HepG2 (cell line): ENCODE measurements around the gene NELL1. TPM values are rescaled to one million over a fixed set of nuclear protein-coding genes. Genes with fewer than 3 reads are reported as not detected.

Experiments
- ATAC-seq: fragments of 200-7000 bp; cut with Tn5 transposase; 3 replicates; pipeline ENCODE4 v1.9.1; 2020; ENCODE audit warnings: mild to moderate bottlenecking, moderate library complexity
- BruUV-seq: library from RNA; stranded (reverse); fragments of 400-500 nt; replicated peaks from 2 replicates; lab custom pipeline; 2021; lab: Mats Ljungman, UMichigan
- CTCF ChIA-PET: fragments of 300-600 bp; formaldehyde crosslinking; extraction: SDS; loops from one replicate; lab custom pipeline; 2021; ENCODE audit warnings: low total read pairs, inconsistent platforms, low intra/inter-chr PET ratio; lab: Yijun Ruan, JAX
- POLR2A ChIA-PET: fragments of 350-600 bp; sonication (Branson Sonifier 250); formaldehyde crosslinking; loops from one replicate; lab custom pipeline; 2020; ENCODE audit warnings: antibody characterized with exemption, inconsistent platforms; lab: Yijun Ruan, JAX
- DNase-seq: peaks from one replicate; pipeline ENCODE4 v3.0.0-alpha.2; 2015; ENCODE audit warnings: low spot score
- FAIRE-seq: peaks from 3 replicates; lab custom pipeline; 2011; peaks lifted over from hg19 to GRCh38; lab: Jason Lieb, UNC
- H2AFZ ChIP-seq: one replicate; pipeline ENCODE4 v1.6.1; 2011; ENCODE audit warnings: low read length, inconsistent platforms
- H3K27ac ChIP-seq: fragments of 300-600 bp; 3 replicates; pipeline ENCODE4 v1.8.0; 2011; ENCODE audit warnings: mixed run types, mild to moderate bottlenecking, mixed read lengths, low read length, inconsistent platforms; ENCODE audit not compliant: insufficient read depth; ENCODE audit errors: extremely low read length
- H3K27me3 ChIP-seq, 2 experiments: fragments of 200-600 bp in 1 of 2; 2 replicates in 1 of 2; 3 replicates in 1 of 2; pipeline versions ENCODE4 v1.6.0 to v1.8.0; 2011; ENCODE audit warnings: low read length in 2 of 2, mild to moderate bottlenecking in 2 of 2, moderate library complexity in 2 of 2, inconsistent platforms in 1 of 2; ENCODE audit not compliant: insufficient read depth in 2 of 2, control insufficient read depth in 1 of 2
- H3K36me3 ChIP-seq, 2 experiments: fragments of 200-600 bp in 1 of 2; replicated peaks in 1 of 2; 2 replicates in 1 of 2; 3 replicates in 1 of 2; pipeline versions ENCODE4 v1.5.1 to v1.8.0; 2011; ENCODE audit warnings: low read length in 2 of 2, inconsistent platforms in 1 of 2; ENCODE audit not compliant: insufficient read depth in 2 of 2, control insufficient read depth in 1 of 2
- H3K4me1 ChIP-seq: 2 replicates; pipeline ENCODE4 v1.5.1; 2012; ENCODE audit warnings: low read length, inconsistent platforms; ENCODE audit not compliant: insufficient read depth
- H3K4me2 ChIP-seq: 2 replicates; pipeline ENCODE4 v1.6.0; 2011; ENCODE audit warnings: low read depth, low read length, inconsistent platforms
- H3K4me3 ChIP-seq, 3 experiments: fragments of 200-600 bp in 1 of 3; sonication (generic), shearing (Covaris generic) in 1 of 3; replicated peaks in 1 of 3; 2 replicates each; pipeline ENCODE4 v1.5.1; 2011 to 2016; ENCODE audit warnings: low read length in 3 of 3, inconsistent platforms in 2 of 3, low read depth in 2 of 3, mild to moderate bottlenecking in 2 of 3, control low read depth in 1 of 3, mixed read lengths in 1 of 3; ENCODE audit not compliant: insufficient read depth in 1 of 3
- H3K79me2 ChIP-seq: one replicate; pipeline ENCODE4 v1.6.1; 2011; ENCODE audit warnings: low read length, inconsistent platforms; ENCODE audit not compliant: insufficient read depth
- H3K9ac ChIP-seq: 2 replicates; pipeline ENCODE4 v1.6.0; 2011; ENCODE audit warnings: mild to moderate bottlenecking, low read depth, low read length, inconsistent platforms; ENCODE audit not compliant: insufficient read depth
- H3K9me3 ChIP-seq: 2 replicates; pipeline ENCODE4 v1.5.1; 2012; ENCODE audit warnings: mild to moderate bottlenecking, low read length
- H4K20me1 ChIP-seq: 2 replicates; pipeline ENCODE4 v1.6.0; 2011; ENCODE audit warnings: inconsistent platforms, mild to moderate bottlenecking, low read length, moderate library complexity; ENCODE audit not compliant: insufficient read depth
- HCFC1 ChIP-seq: fragments of 150-350 bp; IDR thresholded peaks from 2 replicates; pipeline ENCODE4 v1.6.1; 2014; ENCODE audit warnings: low read depth, low read length
- LCORL ChIP-seq, 2 experiments: fragments of 450-650 bp in 1 of 2; sonication (generic) in 1 of 2; formaldehyde crosslinking in 1 of 2; IDR thresholded peaks; 2 replicates each; pipeline versions ENCODE4 v1.5.0 to v1.6.1; 2017 to 2020; ENCODE audit warnings: antibody characterized with exemption in 1 of 2, missing genetic modification reagents in 1 of 2
- MNT ChIP-seq: fragments of 450-650 bp; IDR thresholded peaks from 2 replicates; pipeline ENCODE4 v1.6.1; 2016
- REL ChIP-seq: sonication (generic); formaldehyde crosslinking; conservative IDR thresholded peaks from 2 replicates; pipeline ENCODE4 v1.8.0; 2022; ENCODE audit warnings: mild to moderate bottlenecking, missing genetic modification reagents, moderate library complexity
- RFX5 ChIP-seq: IDR thresholded peaks from 2 replicates; pipeline ENCODE4 v1.6.1; 2011; ENCODE audit warnings: low read depth, low read length, improper control_type of control experiment
- ZNF138 ChIP-seq: sonication (generic); formaldehyde crosslinking; IDR thresholded peaks from 2 replicates; pipeline ENCODE4 v1.5.0; 2020; ENCODE audit warnings: mild to moderate bottlenecking, low read depth, missing genetic modification reagents
- ZNF484 ChIP-seq: sonication (generic); formaldehyde crosslinking; IDR thresholded peaks from 2 replicates; pipeline ENCODE4 v1.5.1; 2020; ENCODE audit warnings: mild to moderate bottlenecking, low read depth, missing genetic modification reagents, borderline replicate concordance
- ZNF749 ChIP-seq: sonication (generic); formaldehyde crosslinking; IDR thresholded peaks from 2 replicates; pipeline ENCODE4 v1.8.0; 2022; ENCODE audit warnings: mild to moderate bottlenecking, missing genetic modification reagents, moderate library complexity, borderline replicate concordance
- ZSCAN12 ChIP-seq: sonication (generic); formaldehyde crosslinking; IDR thresholded peaks from 2 replicates; pipeline ENCODE4 v1.9.0; 2021; ENCODE audit warnings: mild to moderate bottlenecking, missing genetic modification reagents
- ZSCAN5A ChIP-seq: sonication (generic); formaldehyde crosslinking; IDR thresholded peaks from 2 replicates; pipeline ENCODE4 v1.8.0; 2022; ENCODE audit warnings: mild to moderate bottlenecking, missing genetic modification reagents, borderline replicate concordance
- WGBS: methylation state at CpG from one replicate; pipeline ENCODE4 v1.1.6; 2017; ENCODE audit warnings: low lambda C conversion rate; 5-methylcytosine and 5-hydroxymethylcytosine counted together
- in situ Hi-C: cut with HindIII; loops from 2 replicates; pipeline ENCODE4 v1.10.0; 2017; ENCODE audit warnings: low pct_unique_long_range_greater_than_20kb; ENCODE audit not compliant: extremely low pct_ligation_motif_present
- intact Hi-C: fragments of 100-400 bp; cut with micrococcal nuclease; formaldehyde crosslinking; loops from one replicate; pipeline ENCODE4 v1.10.0; 2022; ENCODE audit not compliant: unreplicated experiment
- polyA plus RNA-seq, 8 experiments: library from polyadenylated mRNA; depleted of rRNA in 3 of 8; stranded (reverse) in 7 of 8; unstranded in 1 of 8; fragments of >200 nt; fragmentation: Illumina TruSeq in 4 of 8; extraction: Trizol in 4 of 8; gene quantifications; 2 replicates each; pipeline versions ENCODE4 v1.2.1 to v1.2.3, GENCODE V29; 2011 to 2016; ENCODE audit warnings: low read depth in 4 of 8, missing spikeins in 1 of 8, mixed read lengths in 1 of 8; ENCODE audit not compliant: insufficient read depth in 1 of 8
- total RNA-seq, 5 experiments: library from RNA; depleted of rRNA; stranded (reverse); fragments of >200 nt; fragmentation: Illumina TruSeq; extraction: Trizol; gene quantifications; 2 replicates each; pipeline ENCODE4 v1.2.3, GENCODE V29; 2016; ENCODE audit warnings: low read depth in 1 of 5

NELL1 gene
- total and polyA plus RNA-seq, 2 of the 13 experiments (the other 11 are each of a cell fraction or from before 2014, with no cell fraction given): not detected

DNA sequence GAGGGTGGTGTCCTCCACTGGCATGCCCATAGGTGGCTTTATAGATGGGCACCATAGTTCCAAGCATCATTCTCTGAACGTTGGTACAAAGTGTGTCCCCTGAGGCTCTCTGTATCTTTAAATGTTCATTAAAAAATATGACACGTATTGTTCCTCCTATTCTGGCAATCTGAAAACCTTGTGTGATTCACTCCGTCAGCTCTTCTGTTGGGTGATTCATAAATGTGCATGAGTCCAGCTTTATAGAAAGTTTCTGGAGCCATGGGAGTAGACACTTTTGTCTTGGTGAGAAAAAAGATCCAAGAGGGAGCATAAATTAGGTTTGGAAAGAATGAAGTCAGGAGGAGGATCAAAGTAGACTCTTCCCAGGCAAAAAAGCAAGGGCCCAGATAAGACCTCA lies 728.8 kb downstream of the NELL1 start (continued):
- TF ChIP-seq ZSCAN5A: no peak
- TF ChIP-seq, all 625 proteins: peak for 0

GRCh38 chr11:21401496-21401895 lies 732.1 kb downstream of the NELL1 start:
- DNase-seq: no peak
- intact Hi-C loops: no loop called here
- no peaks in the 10 kb centered on the region for H3K79me2 ChIP-seq
- H3K4me2 ChIP-seq: no peak overlapping the region
- H3K4me3 ChIP-seq: no peak overlapping the region
- no peaks in the 10 kb centered on the region for H4K20me1 ChIP-seq
- TF ChIP-seq ZNF484 (CRISPR knock-in tag) (no peak), RFX5 (no peak), MNT (no peak), REL (no peak), HCFC1 (no peak), LCORL (IDR thresholded peaks at IDR 0.05) (no peak), LCORL (CRISPR knock-in tag; IDR thresholded peaks at IDR 0.05) (no peak), ZSCAN12 (CRISPR knock-in tag) (no peak), ZNF138 (CRISPR knock-in tag) (no peak), ZNF749 (no peak)
- TF ChIP-seq, all 625 proteins: peak for 0
- no peak for FAIRE-seq
- Histone ChIP-seq H2AFZ (no peak overlapping the region), H3K4me1 (no peaks in the 10 kb centered on the region), H3K9me3 (no peaks in the 10 kb centered on the region), H3K36me3 (no peaks in the 10 kb centered on the region), H3K9ac (no peak overlapping the region), H3K27ac (no peak overlapping the region), H3K27me3 (no peaks in the 10 kb centered on the region)
- in situ Hi-C loops: no loop called here
- ATAC-seq: no peak
- 0% methylated on average over 1 of the region's 1 CpG for WGBS
- no TSS peak for BruUV-seq
- CTCF ChIA-PET: no interaction called here
- POLR2A ChIA-PET: no interaction called here
